Muscle layer of colon (tissue), 2 donors: ENCODE measurements around the gene CXCL5.
"Not testable (repeated sequence)": the region's sequence is repeated elsewhere in the genome, so short reads cannot be mapped to it uniquely, and the experiment has no call there.

Experiments used
- H3K27ac ChIP-seq: one replicate; pipeline ENCODE4 v1.7.0; 2013; ENCODE audit warnings: low read depth, mild to moderate bottlenecking, low read length, moderate library complexity
- H3K27me3 ChIP-seq, 2 donors: one replicate each; pipeline ENCODE4 v1.7.0; 2013; ENCODE audit warnings: low read length in 2 of 2, mild to moderate bottlenecking in 2 of 2; ENCODE audit not compliant: insufficient read depth in 2 of 2, control insufficient read depth in 1 of 2
- H3K36me3 ChIP-seq: one replicate; pipeline ENCODE4 v1.7.0; 2013; ENCODE audit warnings: mild to moderate bottlenecking, low read length; ENCODE audit not compliant: insufficient read depth
- H3K4me1 ChIP-seq: one replicate; pipeline ENCODE4 v1.7.0; 2013; ENCODE audit warnings: mild to moderate bottlenecking, low read length; ENCODE audit not compliant: insufficient read depth
- H3K4me3 ChIP-seq, 2 donors: one replicate each; pipeline ENCODE4 v1.7.0; 2013; ENCODE audit warnings: low read length in 2 of 2, low read depth in 1 of 2, mild to moderate bottlenecking in 1 of 2, moderate library complexity in 1 of 2
- H3K9ac ChIP-seq: one replicate; pipeline ENCODE4 v1.7.0; 2013; ENCODE audit warnings: low read length
- H3K9me3 ChIP-seq: one replicate; pipeline ENCODE4 v1.7.0; 2013; ENCODE audit warnings: mild to moderate bottlenecking, low read length
- donor health status: abdominal sarcoma.
- donor health status: Adenocarcinoma of cecum.

The CXCL5 gene

GRCh38 chr4:73989031-73989430 is 9.4 kb downstream of the CXCL5 start:
- Histone ChIP-seq H3K9ac (no peak overlapping the region), H3K9me3 (no peaks in the 10 kb centered on the region), H3K36me3 (no peaks in the 10 kb centered on the region), H3K4me3 (no peak overlapping the region), H3K27ac (no peak overlapping the region), H3K4me1 (no peaks in the 10 kb centered on the region), H3K27me3 (no peaks in the 10 kb centered on the region)

GRCh38 chr4:73988061-73988460 is 10.4 kb downstream of the CXCL5 start, which contains the start of gene PPBP:
TSS of gene PPBP (minus strand) at chr4:73988190. CDS start at chr4:73988103, 87 bp downstream.
- Histone ChIP-seq H3K4me1 (no peaks in the 10 kb centered on the region), H3K36me3 (no peaks in the 10 kb centered on the region), H3K9me3 (no peaks in the 10 kb centered on the region), H3K27me3 (no peaks in the 10 kb centered on the region), H3K27ac (no peak within 1 kb of the TSS), H3K4me3 (no peak within 1 kb of the TSS), H3K9ac (no peak within 1 kb of the TSS)

GRCh38 chr4:73985528-73985852 is 13.0 kb downstream of the CXCL5 start:
- H3K36me3 ChIP-seq = no peaks in the 10 kb centered on the region
- H3K27me3 ChIP-seq = peaks cover 0 to 4% of the 10 kb centered on the region in 2 donors

GRCh38 chr4:73984736-73985527 is 13.5 kb downstream of the CXCL5 start:
- Histone ChIP-seq H3K36me3 (no peaks in the 10 kb centered on the region), H3K27me3 (peaks cover 0 to 4% of the 10 kb centered on the region in 2 donors), H3K27ac (no peak overlapping the region), H3K4me3 (no peak overlapping the region), H3K9ac (no peak overlapping the region), H3K9me3 (no peaks in the 10 kb centered on the region), H3K4me1 (no peaks in the 10 kb centered on the region)

More at GRCh38 chr4:73985528-73985852, 13.0 kb downstream of the CXCL5 start:
- Histone ChIP-seq H3K9ac (no peak overlapping the region), H3K27ac (no peak overlapping the region), H3K4me3 (no peak overlapping the region), H3K4me1 (no peaks in the 10 kb centered on the region), H3K9me3 (no peaks in the 10 kb centered on the region)

GRCh38 chr4:73981175-73981574 is 17.3 kb downstream of the CXCL5 start:
- not testable (repeated sequence) for H3K36me3 ChIP-seq, H3K4me1 ChIP-seq, H3K27ac ChIP-seq, H3K9me3 ChIP-seq, H3K27me3 ChIP-seq, H3K4me3 ChIP-seq, H3K9ac ChIP-seq

GRCh38 chr4:73979407-73979957 is 19.0 kb downstream of the CXCL5 start:
- Histone ChIP-seq H3K9me3 (no peaks in the 10 kb centered on the region), H3K4me1 (no peaks in the 10 kb centered on the region), H3K27ac (no peak overlapping the region), H3K36me3 (no peaks in the 10 kb centered on the region), H3K27me3 (peaks cover 0 to 4% of the 10 kb centered on the region in 2 donors), H3K9ac (no peak overlapping the region), H3K4me3 (no peak overlapping the region)

- H3K4me3 ChIP-seq = no peak overlapping the region
- no peak overlapping the region for H3K27ac ChIP-seq
- no peaks in the 10 kb centered on the region for H3K36me3 ChIP-seq
Observed at GRCh38 chr4:73978886-73979285, 19.6 kb downstream of the CXCL5 start.

GRCh38 chr4:73976716-73977115 is 21.8 kb downstream of the CXCL5 start:
- no peak overlapping the region for H3K4me3 ChIP-seq
- H3K4me1 ChIP-seq = no peaks in the 10 kb centered on the region
- no peaks in the 10 kb centered on the region for H3K36me3 ChIP-seq
- H3K9me3 ChIP-seq = no peaks in the 10 kb centered on the region
- H3K27me3 ChIP-seq = peaks cover 0 to 3% of the 10 kb centered on the region in 2 donors
- H3K9ac ChIP-seq = no peak overlapping the region
- no peak overlapping the region for H3K27ac ChIP-seq

More at GRCh38 chr4:73978886-73979285, 19.6 kb downstream of the CXCL5 start:
- H3K4me1 ChIP-seq = no peaks in the 10 kb centered on the region
- peaks cover 0 to 4% of the 10 kb centered on the region in 2 donors for H3K27me3 ChIP-seq
- no peak overlapping the region for H3K9ac ChIP-seq
- H3K9me3 ChIP-seq = no peaks in the 10 kb centered on the region

GRCh38 chr4:73976217-73976616 is 22.3 kb downstream of the CXCL5 start:
- no peak overlapping the region for H3K4me3 ChIP-seq
- no peaks in the 10 kb centered on the region for H3K36me3 ChIP-seq
- H3K27me3 ChIP-seq = no peaks in the 10 kb centered on the region
- no peak overlapping the region for H3K27ac ChIP-seq
- H3K9ac ChIP-seq = no peak overlapping the region
- H3K4me1 ChIP-seq = no peaks in the 10 kb centered on the region
- H3K9me3 ChIP-seq = no peaks in the 10 kb centered on the region

GRCh38 chr4:73974352-73974751 is 24.1 kb downstream of the CXCL5 start:
- Histone ChIP-seq H3K9me3 (no peaks in the 10 kb centered on the region), H3K9ac (no peak overlapping the region)

GRCh38 chr4:73970945-73971344 is 27.5 kb downstream of the CXCL5 start:
- H3K9ac ChIP-seq = no peak overlapping the region
- no peak overlapping the region for H3K4me3 ChIP-seq
- H3K27me3 ChIP-seq = peaks cover 0 to 4% of the 10 kb centered on the region in 2 donors
- H3K27ac ChIP-seq = no peak overlapping the region
- H3K9me3 ChIP-seq = no peaks in the 10 kb centered on the region
- H3K36me3 ChIP-seq = no peaks in the 10 kb centered on the region
- no peaks in the 10 kb centered on the region for H3K4me1 ChIP-seq

More at GRCh38 chr4:73974352-73974751, 24.1 kb downstream of the CXCL5 start:
- Histone ChIP-seq H3K27ac (no peak overlapping the region), H3K27me3 (no peaks in the 10 kb centered on the region), H3K4me3 (no peak overlapping the region), H3K36me3 (no peaks in the 10 kb centered on the region), H3K4me1 (no peaks in the 10 kb centered on the region)

GRCh38 chr4:73970011-73970410 is 28.5 kb downstream of the CXCL5 start:
- Histone ChIP-seq H3K27me3 (peaks cover 0 to 4% of the 10 kb centered on the region in 2 donors), H3K36me3 (no peaks in the 10 kb centered on the region), H3K4me3 (no peak overlapping the region), H3K27ac (no peak overlapping the region), H3K9ac (no peak overlapping the region), H3K4me1 (no peaks in the 10 kb centered on the region), H3K9me3 (no peaks in the 10 kb centered on the region)
